HAP-1 (cell line): ENCODE measurements around the gene SLC25A12.

Experiments
- DNase-seq, 2 experiments: peaks; one replicate each; pipeline ENCODE4 v3.0.0-alpha.2; 2016 to 2020; ENCODE audit warnings: low spot score in 2 of 2
- H3K27me3 ChIP-seq: fragments of 250-450 bp; sonication (Bioruptor Pico); 2 replicates; pipeline ENCODE4 v1.5.1; 2020; ENCODE audit warnings: low read depth, mild to moderate bottlenecking, moderate library complexity
- H3K36me3 ChIP-seq: fragments of 250-450 bp; sonication (Bioruptor Pico); replicated peaks from 2 replicates; pipeline ENCODE4 v1.5.1; 2020; ENCODE audit warnings: mild to moderate bottlenecking
- H3K4me1 ChIP-seq: fragments of 250-450 bp; sonication (Bioruptor Pico); 2 replicates; pipeline ENCODE4 v1.5.1; 2020; ENCODE audit warnings: mild to moderate bottlenecking
- H3K4me3 ChIP-seq: fragments of 250-450 bp; sonication (Bioruptor Pico); 2 replicates; pipeline ENCODE4 v1.5.1; 2020; ENCODE audit warnings: mild to moderate bottlenecking, moderate library complexity
- H3K9me3 ChIP-seq: fragments of 250-450 bp; sonication (Bioruptor Pico); 2 replicates; pipeline ENCODE4 v1.5.1; 2020; ENCODE audit warnings: mild to moderate bottlenecking, moderate library complexity
- in situ Hi-C: fragments of 300-500 bp; cut with MboI; formaldehyde crosslinking; loops from 3 replicates; pipeline ENCODE4 v1.14.3; 2020; ENCODE audit warnings: low sequenced_read_pairs, inconsistent platforms, mixed read lengths

Gene SLC25A12

GRCh38 chr2:171742760-171743159 lies 151.3 kb downstream of the SLC25A12 start:
- Histone ChIP-seq H3K4me3 (no peak overlapping the region), H3K4me1 (peaks cover 9% of the 10 kb centered on the region), H3K27me3 (no peaks in the 10 kb centered on the region), H3K9me3 (no peaks in the 10 kb centered on the region), H3K36me3 (peaks cover 16% of the 10 kb centered on the region; the same call in 1 of the 2 replicates)
- no peak for DNase-seq
- in situ Hi-C loops = no loop called here

DNA sequence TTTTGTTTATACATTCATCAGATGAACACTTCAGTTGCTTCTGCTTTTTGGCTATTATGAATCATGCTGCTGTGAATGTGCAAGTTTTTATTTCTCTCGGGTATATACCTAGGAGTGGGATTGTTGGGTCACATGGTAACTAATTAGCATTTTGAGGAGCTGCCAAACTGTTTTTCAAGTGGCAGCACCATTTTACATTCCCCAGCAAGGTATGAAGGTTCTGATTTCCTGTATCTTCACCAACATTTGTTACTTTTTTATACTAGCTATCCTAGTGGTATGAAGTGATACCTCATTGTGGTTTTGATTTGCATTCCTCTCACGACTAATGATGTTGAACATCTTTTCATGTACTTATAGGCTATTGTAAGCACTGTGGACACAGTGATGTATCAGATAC lies 152.9 kb downstream of the SLC25A12 start:
- Histone ChIP-seq H3K36me3 (peaks cover 12% of the 10 kb centered on the region; the same call in 1 of the 2 replicates), H3K4me1 (0 out of 2 replicates have a peak, but pooled peaks cover 5% of the 10 kb centered on the region), H3K9me3 (no peaks in the 10 kb centered on the region), H3K4me3 (no peak overlapping the region), H3K27me3 (no peaks in the 10 kb centered on the region)
- DNase-seq = no peak
- in situ Hi-C loops = no loop called here

DNA sequence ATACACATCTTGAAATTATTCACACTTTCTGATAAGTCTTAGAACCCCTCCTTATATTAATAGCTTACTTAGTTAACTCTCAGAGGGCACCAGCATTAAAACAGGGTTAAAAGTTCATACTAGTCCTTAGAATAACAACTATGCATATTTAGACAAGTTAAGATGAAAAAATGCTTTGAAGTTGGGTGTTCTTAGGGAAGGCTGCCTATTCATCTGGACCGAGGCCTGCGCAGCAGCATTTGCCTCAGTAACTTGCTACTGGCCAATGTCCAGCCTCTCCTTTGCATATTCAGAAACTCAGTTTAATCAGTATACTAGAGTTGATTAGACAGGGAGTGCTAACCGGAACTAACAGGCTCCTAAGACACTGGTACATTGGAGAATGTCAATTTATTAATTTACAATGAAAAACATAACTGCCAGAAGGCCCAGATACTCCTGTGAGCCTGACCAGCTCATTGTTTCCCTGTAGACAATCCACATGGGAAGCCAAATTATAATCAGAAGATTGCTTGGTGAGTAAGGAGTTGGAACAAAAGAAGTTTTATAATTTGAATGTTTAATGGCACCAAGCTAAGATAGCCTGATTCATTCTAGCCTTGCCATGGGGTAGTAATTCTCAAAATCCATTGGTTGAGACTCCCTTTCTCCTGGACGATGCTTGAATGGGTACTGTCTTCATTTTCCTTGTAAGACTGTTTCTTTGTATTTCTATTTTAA lies 157.9 kb downstream of the SLC25A12 start:
- no peak overlapping the region for H3K4me3 ChIP-seq
- in situ Hi-C loops = no loop called here
- no peaks in the 10 kb centered on the region for H3K9me3 ChIP-seq
- no peaks in the 10 kb centered on the region for H3K27me3 ChIP-seq
- H3K4me1 ChIP-seq = no peaks in the 10 kb centered on the region
- no peak for DNase-seq
- H3K36me3 ChIP-seq = peaks cover 15% of the 10 kb centered on the region
